ENCODE measurements around the gene SPSB1. TPM values are rescaled to one million over a fixed set of nuclear protein-coding genes. Genes with fewer than 3 reads are reported as not detected.
A peak's percentile ranks its signal among the peaks of the same experiment; 100 is the strongest.

The SPSB1 gene
- total RNA-seq, 6 experiments from 2014 or later = 7.7 to 121 (median 37.0) TPM

- Histone ChIP-seq H3K27ac (no peak overlapping the region), H3K36me3 (peaks cover 0 to 31% (median 13%) of the 10 kb centered on the region in 4 donors), H3K4me3 (no peak overlapping the region), H3K4me1 (no peaks in the 10 kb centered on the region), H3K27me3 (no peaks in the 10 kb centered on the region), H3K9me3 (no peaks in the 10 kb centered on the region)
- TF ChIP-seq CTCF (IDR thresholded peaks at IDR 0.05) (no peak), POLR2A (IDR thresholded peaks at IDR 0.05) (no peak)
- intact Hi-C loops (cut with DNase I) = no loop called here
- ATAC-seq (peak in 1 of 4 donors; percentile 4), DNase-seq (no peak)
- 90% methylated on average over 8 of the region's 24 CpGs for WGBS (ENCODE audit: insufficient coverage, low coverage, low lambda C conversion rate, missing lambda C conversion rate)
Observed at GRCh38 chr1:9271861-9272595, 20.7 kb upstream of the SPSB1 start.

- intact Hi-C loops (cut with DNase I) = no loop called here
- Histone ChIP-seq H3K27ac (no peak overlapping the region), H3K9me3 (no peaks in the 10 kb centered on the region), H3K4me1 (no peaks in the 10 kb centered on the region), H3K27me3 (no peaks in the 10 kb centered on the region), H3K4me3 (no peak overlapping the region), H3K36me3 (peaks cover 0 to 20% (median 10%) of the 10 kb centered on the region in 4 donors)
- DNase-seq (no peak), ATAC-seq (peak in 3 of 4 donors; percentile 3 to 33 (median 16))
- TF ChIP-seq CTCF (IDR thresholded peaks at IDR 0.05) (no peak), POLR2A (IDR thresholded peaks at IDR 0.05) (no peak)
- WGBS (ENCODE audit: insufficient coverage, low coverage, low lambda C conversion rate, missing lambda C conversion rate) = 64% methylated on average over 7 of the region's 11 CpGs
Observed at GRCh38 chr1:9273177-9273576, 19.5 kb upstream of the SPSB1 start.

- H3K9me3 ChIP-seq = no peaks in the 10 kb centered on the region
- TF ChIP-seq CTCF (IDR thresholded peaks at IDR 0.05) = no peak
- peaks cover 0 to 2% (median under 1%) of the 10 kb centered on the region in 4 donors for H3K36me3 ChIP-seq
- intact Hi-C loops (cut with DNase I) = no loop called here
- no peak overlapping the region for H3K27ac ChIP-seq
- DNase-seq (peak in 1 of 3 donors; percentile 34), ATAC-seq (peak in 3 of 4 donors; percentile 4 to 9 (median 9))
- H3K4me1 ChIP-seq = no peaks in the 10 kb centered on the region
- WGBS (ENCODE audit: insufficient coverage, low coverage, low lambda C conversion rate, missing lambda C conversion rate) = 83% methylated on average over 8 of the region's 10 CpGs
- H3K27me3 ChIP-seq = no peaks in the 10 kb centered on the region
- no peak overlapping the region for H3K4me3 ChIP-seq
Observed at GRCh38 chr1:9275161-9275560, 17.5 kb upstream of the SPSB1 start.

GRCh38 chr1:9275567-9276034 lies 17.1 kb upstream of the SPSB1 start:
- H3K4me3 ChIP-seq = no peak overlapping the region
- H3K9me3 ChIP-seq = no peaks in the 10 kb centered on the region
- TF ChIP-seq CTCF (IDR thresholded peaks at IDR 0.05) = no peak
- TF ChIP-seq POLR2A (IDR thresholded peaks at IDR 0.05) = no peak
- no peaks in the 10 kb centered on the region for H3K27me3 ChIP-seq
- WGBS (ENCODE audit: insufficient coverage, low coverage, low lambda C conversion rate, missing lambda C conversion rate) = 62% methylated on average over 3 of the region's 12 CpGs
- intact Hi-C loops (cut with DNase I) = no loop called here
- H3K36me3 ChIP-seq = no peaks in the 10 kb centered on the region
- H3K4me1 ChIP-seq = no peaks in the 10 kb centered on the region
- peak in 3 of 4 donors; percentile 35 to 74 (median 44) for ATAC-seq
- DNase-seq = peak in 1 of 3 donors; percentile 76
- H3K27ac ChIP-seq = no peak overlapping the region

All from right lobe of liver (tissue), 6 donors.